Measurements from ENCODE around the gene SLC6A1.

SLC6A1 gene

DNA sequence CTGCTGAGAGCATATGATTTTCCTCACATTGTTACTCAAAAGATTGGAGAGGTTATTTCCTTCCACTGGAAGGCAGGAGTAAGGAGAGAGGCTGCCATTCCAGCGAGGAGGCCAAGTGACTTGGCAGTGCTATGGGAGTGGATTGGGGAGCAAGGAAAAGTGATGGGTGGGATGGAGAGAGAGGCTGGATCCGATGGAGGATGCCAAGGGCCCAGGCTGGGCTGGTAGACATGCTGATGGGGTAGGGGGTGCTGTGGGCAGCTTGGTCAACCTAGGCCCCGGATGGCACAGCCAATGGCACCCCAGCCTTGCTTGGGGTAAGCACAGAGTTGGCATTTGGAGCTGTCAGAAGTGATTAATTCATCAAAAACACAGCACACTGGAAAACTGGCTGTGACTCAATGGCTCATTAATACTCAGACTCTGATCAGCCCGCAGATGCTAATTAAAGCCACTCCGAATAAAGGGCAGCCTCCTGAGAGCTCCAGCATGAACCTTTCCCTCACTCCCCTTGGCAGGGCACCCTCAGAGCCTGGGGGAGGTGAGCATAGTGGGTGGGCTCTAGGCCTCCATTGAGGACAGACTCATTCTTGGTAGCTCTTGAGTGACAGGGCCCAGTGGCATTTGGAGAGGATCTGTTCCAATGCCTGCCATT, 22.1 kb upstream of the SLC6A1 start:
- no peak for DNase-seq (ENCODE audit: low read depth in 2 of 2)

DNA sequence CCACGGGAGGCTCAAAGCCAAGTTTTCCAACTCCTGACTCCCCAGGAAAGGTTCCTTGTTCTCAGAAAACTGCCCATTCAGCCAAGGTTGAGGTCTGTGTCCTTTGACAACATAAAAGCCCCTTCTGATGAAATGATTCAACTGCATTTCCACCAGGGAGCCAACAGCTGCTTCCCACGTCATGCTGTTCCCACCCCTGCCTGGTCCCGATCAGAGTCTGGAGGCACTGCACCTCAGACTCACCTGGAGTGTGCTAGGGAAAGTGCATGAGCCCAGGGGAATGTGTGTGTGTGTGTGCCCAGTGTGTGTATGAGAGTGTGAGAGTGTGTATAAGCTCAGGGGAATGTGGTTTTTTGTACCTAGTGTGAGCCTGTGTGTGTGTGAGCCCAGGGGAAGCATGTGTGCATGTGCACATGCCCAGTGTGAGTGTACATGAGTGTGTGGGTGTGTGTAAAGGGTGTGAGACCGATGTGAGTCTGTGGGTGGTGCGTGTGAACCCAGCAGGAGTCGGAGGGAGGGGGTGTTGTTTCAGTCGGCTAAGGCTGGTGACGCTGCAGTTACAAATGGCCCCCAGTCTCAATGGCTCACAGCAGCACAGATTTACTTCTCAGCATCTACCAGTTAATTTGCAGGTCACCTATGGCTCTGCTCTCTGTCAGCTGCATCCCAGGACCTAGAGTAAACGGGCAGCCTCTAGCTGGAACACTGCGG, 20.3 kb upstream of the SLC6A1 start:
- DNase-seq (ENCODE audit: low read depth in 2 of 2): no peak

DNA sequence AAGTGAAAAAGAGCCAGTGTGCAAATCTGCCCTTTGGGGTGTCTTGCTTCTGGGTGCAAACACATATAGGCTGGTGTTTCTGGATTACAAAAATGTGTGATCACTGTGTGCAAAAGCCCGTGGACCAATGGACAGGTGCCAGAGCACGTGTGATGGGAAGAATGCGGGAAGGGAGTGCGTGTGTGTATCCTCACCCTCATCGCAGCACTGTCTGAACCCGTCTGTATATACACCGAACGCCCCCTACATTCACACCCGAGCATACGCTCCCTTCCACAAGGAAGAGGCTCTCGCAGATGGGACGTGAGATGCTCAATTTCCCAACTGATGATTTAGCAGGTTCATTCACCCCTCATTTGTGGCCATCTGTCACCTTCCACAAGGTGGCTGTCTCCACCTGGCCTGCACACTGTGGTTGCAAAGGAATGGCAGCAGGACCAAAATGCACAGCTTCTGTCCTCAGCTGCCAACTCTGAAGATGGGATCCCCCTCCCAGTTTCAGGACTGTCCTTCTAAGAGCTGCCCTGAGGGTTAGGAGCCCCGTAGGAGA, 19.4 kb upstream of the SLC6A1 start:
- no peak for DNase-seq (ENCODE audit: low read depth in 2 of 2)

DNA sequence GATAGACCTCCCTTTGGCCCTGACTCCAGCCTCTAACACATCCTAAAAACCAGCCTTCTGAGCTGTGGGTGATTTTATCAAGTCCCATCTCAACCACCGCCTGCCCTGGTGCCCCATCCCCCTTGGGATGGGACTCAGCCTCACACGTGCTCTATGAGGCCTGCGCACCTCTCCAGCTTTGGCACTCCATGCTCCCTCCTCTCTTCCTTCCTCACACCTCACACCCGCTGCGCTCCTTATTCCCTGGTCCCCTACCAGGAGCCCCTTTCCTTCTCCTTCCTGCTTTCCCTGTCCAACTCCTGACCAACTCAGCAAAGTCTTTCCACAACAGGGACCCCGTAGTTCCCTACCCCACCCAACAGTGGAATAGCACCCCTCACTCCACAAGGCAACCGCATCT, 18.4 kb upstream of the SLC6A1 start:
- no peak for DNase-seq (ENCODE audit: low read depth in 2 of 2)

DNA sequence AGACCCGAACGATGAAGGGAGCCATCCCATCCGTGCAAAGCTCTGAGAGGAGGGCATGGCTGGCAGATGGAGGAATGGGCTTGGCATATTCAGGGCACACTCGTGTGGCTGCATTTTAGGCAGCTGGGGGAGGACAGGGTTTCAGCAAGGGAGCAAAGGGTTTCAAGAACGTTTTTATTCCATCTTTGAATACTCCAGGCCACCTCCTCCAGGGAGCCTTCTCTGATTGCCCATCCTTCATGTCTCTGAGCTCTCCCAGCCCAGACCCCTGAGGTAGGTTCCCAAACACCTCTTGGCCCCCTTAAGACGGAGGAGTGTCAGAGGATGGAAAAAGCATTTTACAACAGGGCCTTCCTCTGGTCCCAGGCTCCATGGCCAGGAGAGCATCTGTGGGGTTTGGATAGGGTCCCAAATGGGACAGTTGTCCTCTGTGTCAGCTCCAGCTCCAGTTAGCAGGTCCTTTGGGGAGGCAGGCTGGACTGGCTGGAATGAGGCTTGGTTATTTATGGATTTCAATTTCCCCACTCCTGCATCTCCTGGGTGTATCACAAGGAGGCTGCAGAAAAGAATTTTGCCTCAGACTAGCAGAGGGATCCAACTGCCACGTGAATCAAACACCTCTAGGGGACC, 17.7 kb upstream of the SLC6A1 start:
- DNase-seq (ENCODE audit: low read depth in 2 of 2): no peak

DNA sequence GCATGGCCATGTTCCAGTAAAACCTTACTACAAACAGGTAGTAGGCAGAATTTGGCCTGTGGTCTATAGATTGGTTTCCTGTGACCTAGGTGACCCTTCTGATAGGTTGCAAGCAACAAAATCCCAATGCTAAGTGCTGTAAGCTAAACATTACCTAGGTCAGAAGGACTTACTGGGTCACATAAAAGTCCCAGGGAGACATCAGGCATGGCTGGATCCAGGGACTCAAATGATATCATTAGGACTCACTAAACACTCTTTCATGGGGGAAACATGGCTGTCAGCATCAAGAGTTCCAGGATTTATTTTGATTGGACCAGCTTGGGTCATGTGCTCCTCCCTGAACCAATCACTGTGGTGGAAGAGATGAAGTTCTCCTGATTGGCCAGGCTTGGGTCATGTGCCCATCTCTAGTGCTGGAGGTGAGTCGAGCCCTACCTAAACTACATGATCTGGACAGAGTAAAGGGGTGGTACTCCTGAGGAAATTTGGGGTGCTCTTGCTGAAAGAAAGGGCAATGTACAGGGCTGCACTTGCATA, 16.8 kb upstream of the SLC6A1 start:
- no peak for DNase-seq (ENCODE audit: low read depth in 2 of 2)

DNA sequence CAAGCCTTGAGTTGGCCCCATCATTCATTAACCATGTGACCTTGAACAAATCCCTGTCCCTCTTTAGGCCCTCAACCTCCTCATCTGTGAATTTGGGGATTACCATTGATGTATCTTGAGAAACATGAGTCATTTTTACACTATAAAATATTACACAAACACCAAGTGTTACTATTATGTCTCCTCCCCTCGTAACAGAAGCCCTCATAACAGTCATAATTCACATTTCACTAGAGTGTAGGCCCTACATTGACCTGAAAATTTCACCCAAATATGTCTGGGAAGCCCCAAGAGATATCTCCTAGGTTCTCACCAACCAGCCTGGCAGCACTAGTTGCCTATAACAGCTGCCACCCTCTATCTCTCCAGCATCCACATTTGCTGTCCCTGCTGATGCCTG, 15.8 kb upstream of the SLC6A1 start:
- DNase-seq (ENCODE audit: low read depth in 2 of 2): no peak

DNA sequence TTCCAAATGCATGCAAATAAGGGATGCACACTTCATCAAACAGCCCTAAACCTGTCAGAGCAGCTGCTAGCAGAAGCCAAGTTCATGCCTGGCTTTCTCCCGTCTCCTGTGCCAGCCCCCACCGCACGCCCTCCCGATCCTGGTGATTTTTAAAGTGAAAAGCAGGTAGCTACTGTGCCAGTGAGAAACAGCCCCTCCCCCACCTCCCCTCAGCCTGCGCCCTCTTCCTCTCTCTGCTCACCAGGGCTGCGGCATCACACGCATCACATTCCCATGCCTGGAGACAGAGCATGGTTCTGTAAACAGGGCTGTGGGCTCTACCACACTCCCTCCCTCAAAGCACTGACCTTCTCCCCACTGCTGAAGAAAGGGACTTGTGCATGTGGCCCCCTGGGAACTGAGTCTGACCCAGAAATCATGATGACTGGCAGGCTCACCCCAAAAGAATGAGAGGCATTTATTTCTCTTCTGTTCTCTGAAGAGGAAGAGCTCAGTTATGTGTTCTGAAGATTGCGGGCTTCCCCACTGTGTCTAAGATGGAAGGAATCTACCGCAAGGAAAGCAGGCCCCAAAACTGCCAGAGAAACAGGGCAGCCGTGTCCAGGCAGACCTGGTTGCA, 14.5 kb upstream of the SLC6A1 start:
- DNase-seq (ENCODE audit: low read depth in 2 of 2): no peak

DNA sequence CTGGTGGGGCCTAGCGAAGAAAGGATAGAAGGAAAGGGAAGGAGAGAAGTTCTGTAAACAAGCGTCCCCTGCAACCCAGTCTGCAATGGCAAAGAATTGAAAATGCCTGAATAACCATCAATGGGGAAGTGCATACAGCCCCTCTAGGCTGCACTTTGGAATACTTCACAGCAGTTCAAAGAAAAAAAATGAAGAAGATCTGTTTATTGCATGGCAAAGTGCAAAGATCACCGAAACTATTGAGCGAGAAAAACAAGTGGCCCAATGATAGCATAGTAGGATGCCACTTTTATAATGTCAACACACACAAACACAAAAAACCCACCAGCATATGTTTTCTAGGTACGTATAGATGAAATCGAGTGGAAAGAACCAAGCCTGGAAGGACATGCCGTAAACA, 13.6 kb upstream of the SLC6A1 start:
- DNase-seq (ENCODE audit: low read depth in 2 of 2): no peak

DNA sequence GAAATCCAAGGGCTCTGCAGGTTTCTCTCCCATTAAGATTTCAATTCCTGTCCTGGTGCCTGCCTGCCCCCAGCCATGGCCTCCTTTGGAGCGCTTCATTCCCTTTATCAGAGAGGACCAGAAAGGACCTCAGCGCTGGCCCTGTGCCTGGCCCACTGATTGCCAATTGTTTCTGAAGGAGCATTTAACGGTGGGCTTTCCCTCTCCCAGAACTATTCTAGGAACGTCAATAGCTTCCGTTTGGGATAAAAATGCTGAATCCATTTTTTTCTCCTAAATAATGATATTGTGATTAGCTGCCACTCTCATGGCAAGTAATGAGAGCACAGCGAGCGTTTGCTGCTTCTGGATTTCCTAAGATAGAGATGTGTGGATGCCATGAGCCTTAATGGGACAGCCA, 12.2 kb upstream of the SLC6A1 start:
- DNase-seq (ENCODE audit: low read depth in 2 of 2): no peak

DNA sequence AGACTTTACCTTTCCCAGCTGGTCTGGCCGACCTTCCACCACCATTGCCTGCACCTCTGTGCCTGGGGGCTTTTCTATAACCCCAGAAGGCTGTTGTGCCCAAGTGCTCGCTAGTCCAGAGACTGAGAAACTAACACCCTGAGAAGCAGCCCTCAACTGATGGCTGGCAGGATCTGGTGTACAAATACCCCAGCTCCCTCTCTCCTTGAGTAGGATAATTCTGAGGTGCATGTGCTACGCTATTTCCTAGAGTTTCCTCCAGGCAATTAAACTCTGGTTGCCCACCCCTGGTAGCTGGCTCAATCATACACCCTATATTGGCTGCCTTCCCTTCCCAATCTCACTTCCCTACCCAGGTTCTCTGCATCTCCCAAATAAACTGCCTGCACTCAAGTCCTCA, 11.5 kb upstream of the SLC6A1 start:
- no peak for DNase-seq (ENCODE audit: low read depth in 2 of 2)

DNA sequence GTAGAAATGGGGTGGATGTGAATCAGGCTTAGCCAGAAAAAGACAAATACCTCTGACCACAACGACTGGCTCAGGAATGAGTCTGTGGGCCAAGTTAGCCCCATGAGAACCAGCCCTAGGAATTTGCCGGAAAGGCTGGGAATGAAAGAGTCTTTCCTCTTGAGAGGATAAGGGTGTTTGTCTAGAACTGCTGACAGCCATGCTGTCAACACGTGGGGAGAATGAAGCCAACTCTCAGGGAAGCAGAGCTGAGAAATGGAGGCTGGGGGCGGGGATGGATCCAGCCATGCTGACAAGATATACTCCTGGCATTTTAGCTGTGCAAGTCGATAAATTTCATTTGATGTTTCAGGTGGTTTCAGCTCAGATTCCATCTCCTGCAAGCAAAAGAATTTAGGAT, 10.6 kb upstream of the SLC6A1 start:
- no peak for DNase-seq (ENCODE audit: low read depth in 2 of 2)

DNA sequence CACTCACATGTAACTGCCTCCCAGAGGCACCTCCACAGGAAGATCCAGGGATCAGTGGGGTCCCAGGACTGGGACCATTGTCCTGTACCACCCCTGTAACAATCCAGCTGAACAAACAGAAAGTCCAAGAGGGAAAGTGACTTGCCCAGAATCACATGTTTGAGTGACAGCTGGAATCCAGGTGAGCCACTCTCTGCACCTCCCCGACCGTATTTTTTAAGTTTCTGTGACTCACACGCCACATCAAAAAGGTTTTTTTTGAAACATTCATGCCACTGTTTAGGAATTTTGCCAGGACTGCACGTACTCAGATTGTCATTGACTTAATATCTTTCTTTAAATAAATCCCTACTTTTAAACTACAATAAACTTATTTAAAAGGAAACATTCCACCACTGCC, 9.8 kb upstream of the SLC6A1 start:
- no peak for DNase-seq (ENCODE audit: low read depth in 2 of 2)

DNA sequence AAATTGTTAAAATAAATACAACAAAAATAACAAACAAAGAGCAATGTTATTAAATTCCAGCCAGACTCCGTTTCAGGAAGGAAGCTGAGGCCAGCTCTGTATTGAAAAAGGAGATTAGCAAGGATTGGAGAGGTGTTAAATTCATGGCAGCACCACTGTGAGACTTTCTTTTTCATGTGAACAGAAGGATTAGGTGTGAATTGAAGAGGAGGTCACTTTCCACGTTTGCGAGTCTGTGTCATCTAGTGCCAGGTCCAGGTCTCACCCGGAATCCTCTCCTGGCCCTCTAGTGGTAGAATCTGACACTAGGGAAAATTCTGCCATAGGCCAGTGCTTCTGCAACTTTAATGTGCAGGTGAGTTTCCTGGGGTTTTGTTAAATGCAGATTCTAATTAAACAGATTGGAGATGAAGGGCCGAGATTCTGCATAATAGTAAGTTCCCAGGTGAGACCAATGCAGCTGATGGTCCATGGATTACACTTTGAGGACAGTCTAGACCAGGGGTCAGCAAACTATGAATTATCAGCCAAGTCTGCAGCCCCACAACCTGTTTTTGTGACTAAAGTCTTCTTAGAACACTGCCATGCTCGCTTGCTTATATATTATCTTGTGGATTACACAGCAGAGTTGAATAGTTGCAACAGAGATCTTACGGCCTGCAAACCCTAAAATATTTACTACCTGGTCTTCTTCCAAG, 9.2 kb upstream of the SLC6A1 start:
- no peak for DNase-seq (ENCODE audit: low read depth in 2 of 2)

DNA sequence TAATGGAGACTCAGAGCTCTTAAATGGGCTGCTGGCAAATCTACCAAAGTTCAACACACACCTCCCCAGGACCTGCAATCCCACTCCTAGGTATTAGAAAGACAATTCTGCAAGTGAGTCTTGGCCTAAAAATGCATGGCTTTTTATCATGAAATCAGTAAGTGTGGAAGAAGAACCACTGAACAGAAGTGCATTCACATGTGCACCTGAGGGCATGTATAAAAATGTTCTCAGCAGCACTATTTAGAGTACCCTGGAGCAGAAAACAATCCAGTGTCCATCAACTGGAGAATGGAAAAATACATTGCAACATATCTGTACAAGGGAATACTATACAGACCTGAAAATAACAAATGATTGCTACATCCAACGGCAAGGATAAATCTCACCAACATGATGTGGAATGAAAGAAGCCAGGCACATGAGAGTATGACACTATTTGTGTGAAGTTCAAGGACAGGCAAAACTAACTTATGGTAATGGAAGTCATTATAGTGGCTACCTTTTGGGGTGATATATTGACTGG, 8.1 kb upstream of the SLC6A1 start:
- no peak for DNase-seq (ENCODE audit: low read depth in 2 of 2)

DNA sequence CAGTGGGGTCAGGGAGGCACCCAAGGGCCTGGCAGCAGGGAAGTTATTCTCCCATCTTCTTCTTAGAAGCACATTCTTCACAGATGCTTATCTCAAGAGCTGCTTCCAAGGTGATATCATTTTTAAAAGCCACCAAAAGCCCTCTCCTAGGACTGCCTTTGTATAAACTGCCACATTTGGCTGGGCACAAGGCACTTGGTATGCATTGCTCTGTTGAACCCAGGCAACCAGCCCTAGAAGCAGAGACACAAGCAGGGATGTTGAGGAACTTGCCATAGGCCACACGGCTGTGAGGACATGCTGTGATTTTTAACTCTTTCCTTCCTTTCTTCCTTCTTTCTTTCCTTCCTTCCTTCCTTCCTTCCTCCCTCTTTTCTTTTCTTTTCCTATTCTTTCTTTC, 7.4 kb upstream of the SLC6A1 start:
- no peak for DNase-seq (ENCODE audit: low read depth in 2 of 2)

DNA sequence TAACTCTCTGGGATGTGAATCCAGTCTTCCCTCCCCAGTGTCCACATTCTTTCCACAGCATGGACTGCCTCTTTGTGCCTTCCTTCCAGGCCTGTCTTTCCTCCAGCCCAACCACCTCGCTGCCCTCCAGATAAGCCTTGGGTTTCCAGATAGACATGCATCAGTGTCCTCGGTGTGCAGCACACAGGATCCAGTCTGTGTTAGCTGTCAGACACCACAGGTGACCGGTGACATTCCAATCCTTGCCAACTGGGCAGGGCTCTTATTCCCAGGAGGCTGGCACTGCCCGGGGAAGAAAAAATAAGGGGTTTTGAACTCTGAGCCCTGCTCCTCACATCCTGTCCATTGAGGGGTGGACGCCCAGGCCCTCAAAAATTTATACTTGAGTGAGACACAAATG, 6.0 kb upstream of the SLC6A1 start:
- DNase-seq (ENCODE audit: low read depth in 2 of 2): no peak

DNA sequence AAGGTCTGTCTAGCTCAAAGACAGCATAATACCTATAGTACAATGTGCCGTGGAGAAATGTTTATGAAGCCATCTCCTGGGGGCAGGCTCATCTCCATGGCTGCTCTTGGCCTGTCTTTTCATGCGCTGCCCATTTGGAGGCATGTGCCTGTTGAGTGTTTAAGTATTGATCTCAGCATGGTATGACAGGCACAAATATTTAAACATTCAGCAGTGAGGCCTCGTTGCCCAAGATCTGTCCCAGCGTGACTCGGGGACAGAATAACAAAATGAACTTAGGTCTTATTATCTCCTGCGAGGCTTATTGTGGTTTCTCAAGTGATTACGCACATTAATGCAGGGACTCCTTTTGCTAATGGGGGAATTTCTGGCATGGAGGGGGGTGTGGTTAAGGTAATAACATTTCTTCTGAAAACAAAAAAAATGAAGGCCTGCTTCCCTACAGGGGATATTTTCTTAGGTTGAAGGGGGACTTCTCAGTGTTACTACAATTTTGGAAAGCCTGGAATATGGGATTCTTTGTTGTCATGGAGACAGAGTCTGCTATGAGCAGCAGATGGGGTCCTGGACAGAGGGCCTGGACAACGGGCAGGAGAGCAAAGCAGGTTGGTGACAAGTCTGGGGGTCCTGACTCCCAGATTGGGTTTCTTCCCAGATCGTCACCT, 4.4 kb upstream of the SLC6A1 start:
- DNase-seq (ENCODE audit: low read depth in 2 of 2): no peak

DNA sequence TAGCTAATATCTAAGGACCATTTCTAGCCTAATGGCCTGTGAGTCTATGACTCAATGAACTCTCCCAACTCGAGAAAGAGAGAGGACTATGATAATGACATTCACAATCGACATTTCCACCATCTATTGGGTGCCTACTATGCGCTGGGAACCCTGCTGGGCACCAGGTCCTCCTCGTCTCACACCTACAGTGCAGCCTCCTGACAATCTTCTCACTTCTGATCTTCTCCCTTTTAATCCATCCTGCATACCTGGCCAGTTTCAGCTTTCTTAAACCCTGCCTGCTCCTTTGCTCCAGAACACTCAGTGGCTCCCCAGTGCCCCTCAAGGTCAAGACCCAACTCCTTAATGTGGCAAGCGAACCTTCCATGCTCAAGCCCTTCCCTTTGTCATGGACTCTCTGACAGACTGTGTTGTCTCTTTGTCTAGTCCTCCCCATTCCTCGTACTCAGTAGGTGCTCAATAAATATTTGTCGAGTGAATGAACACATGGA, 3.5 kb upstream of the SLC6A1 start:
- DNase-seq (ENCODE audit: low read depth in 2 of 2): no peak

DNA sequence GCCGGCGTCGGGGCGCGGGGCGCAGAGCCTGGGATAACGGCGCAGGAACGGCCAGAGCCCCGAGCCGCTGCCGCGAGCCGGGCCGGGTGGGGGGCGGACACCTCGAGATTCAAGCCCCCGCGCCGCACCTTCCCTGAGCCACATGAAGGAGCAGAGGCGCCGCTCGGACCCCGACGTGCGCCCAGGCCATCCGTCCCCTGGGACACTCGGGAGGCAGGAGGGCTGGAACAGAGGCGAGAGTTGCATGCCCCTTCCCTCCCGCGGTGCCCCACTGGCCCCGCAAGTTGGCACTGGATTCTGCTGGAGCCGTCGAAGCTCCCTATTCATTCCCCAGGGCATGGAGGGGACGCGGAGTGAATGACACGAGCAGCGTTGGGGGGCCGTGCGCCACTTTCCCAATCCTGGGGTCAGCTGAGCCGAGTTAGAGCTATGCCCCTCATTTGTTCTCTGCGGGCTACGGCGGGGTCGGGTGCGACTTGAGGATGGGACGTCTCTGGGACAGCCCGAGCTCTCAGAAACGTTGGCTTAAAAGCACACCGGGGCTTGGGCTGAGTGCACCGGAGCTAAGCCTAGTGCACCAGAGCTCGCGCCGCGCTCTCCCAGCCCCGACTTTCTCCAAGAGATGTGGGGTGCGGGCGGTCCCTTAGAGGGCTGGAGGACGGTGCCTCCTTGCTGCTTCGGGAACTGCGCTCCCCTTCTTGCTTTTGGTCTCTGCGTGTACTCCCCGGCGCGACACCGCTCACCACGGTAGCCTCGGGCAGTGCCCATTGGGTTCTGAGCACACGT, 588 bp downstream of the SLC6A1 start:
- DNase-seq (ENCODE audit: low read depth in 2 of 2): no peak

Data from stimulated activated CD4-positive, alpha-beta T cell treated with anti-CD3 and anti-CD28 coated beads, Interleukin-1b, Interleukin-23, amount 100 ng/mL, for 1 hour (primary cell).